ENCODE data around the gene ASPHD1.
A peak's percentile ranks its signal among the peaks of the same experiment; 100 is the strongest.
"Not testable (repeated sequence)": the region's sequence is repeated elsewhere in the genome, so short reads cannot be mapped to it uniquely, and the experiment has no call there.

The ASPHD1 gene

DNA sequence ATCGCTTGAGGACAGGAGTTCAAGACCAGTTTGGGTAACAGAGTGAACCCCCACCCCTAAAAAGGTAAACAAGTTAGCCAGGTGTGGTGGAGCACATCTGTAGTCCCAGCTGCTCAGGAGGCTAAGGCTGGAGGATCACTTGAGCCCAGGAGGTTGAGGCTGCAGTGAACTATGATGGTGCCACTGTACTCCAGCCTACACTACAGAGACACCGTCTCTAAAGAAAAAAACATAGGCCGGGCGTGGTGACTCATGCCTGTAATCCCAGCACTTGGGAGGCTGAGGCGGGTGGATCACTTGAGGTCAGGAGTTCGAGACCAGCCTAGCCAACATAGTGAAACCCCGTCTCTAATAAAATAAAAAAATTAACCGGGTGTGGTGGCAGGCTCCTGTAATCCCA, 31.2 kb upstream of the ASPHD1 start:
- H3K4me3 Mint-ChIP-seq; H3K36me3 Mint-ChIP-seq; ATAC-seq (ENCODE audit: low read depth); H3K27me3 Mint-ChIP-seq; H3K4me1 Mint-ChIP-seq; DNase-seq (ENCODE audit: low spot score in 2 of 2); H3K9me3 Mint-ChIP-seq; H3K27ac Mint-ChIP-seq: not testable (repeated sequence)

GRCh38 chr16:29871822-29872546, 28.3 kb upstream of the ASPHD1 start:
- ATAC-seq (ENCODE audit: low read depth) = no peak
- H3K27ac Mint-ChIP-seq = no peak overlapping the region
- DNase-seq (ENCODE audit: low spot score in 2 of 2) = no peak
- peaks cover 3% of the 10 kb centered on the region for H3K4me1 Mint-ChIP-seq
- no peak overlapping the region for H3K4me3 Mint-ChIP-seq
- no peaks in the 10 kb centered on the region for H3K9me3 Mint-ChIP-seq
- H3K36me3 Mint-ChIP-seq = no peaks in the 10 kb centered on the region
- H3K27me3 Mint-ChIP-seq = peaks cover 10% of the 10 kb centered on the region

- Mint-ChIP-seq H3K4me3 (no peak overlapping the region), H3K4me1 (peaks cover 8% of the 10 kb centered on the region), H3K27ac (no peak overlapping the region), H3K36me3 (peaks cover 2% of the 10 kb centered on the region), H3K9me3 (no peaks in the 10 kb centered on the region), H3K27me3 (peaks cover 13% of the 10 kb centered on the region)
- DNase-seq (ENCODE audit: low spot score in 2 of 2) (no peak), ATAC-seq (ENCODE audit: low read depth) (no peak)
Observed at GRCh38 chr16:29873319-29873718, 27.0 kb upstream of the ASPHD1 start.

GRCh38 chr16:29875206-29875605, 25.1 kb upstream of the ASPHD1 start:
- DNase-seq (ENCODE audit: low spot score in 2 of 2) (no peak), ATAC-seq (ENCODE audit: low read depth) (no peak)
- Mint-ChIP-seq H3K9me3 (no peaks in the 10 kb centered on the region), H3K27ac (no peak overlapping the region), H3K36me3 (peaks cover 2% of the 10 kb centered on the region), H3K4me1 (peaks cover 8% of the 10 kb centered on the region), H3K27me3 (peaks cover 18% of the 10 kb centered on the region), H3K4me3 (no peak overlapping the region)

DNA sequence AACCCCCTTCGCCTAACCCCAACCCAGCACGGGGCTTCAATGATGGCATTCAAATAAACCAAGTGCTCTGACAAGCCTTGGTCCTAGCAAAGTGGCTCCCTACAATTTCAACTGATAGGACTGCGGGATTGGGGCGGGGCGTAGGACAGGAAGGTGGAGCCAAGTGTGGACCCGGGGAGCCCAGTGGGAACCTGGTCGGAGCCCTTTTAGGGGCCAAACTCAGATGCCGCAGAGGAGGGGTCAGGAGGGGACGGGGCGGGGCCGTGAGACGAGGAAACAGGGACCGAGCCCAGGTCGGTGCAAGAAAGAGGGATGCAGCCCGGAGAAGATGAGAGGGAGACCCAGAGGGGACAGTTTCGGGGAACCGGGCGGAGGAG, 24.1 kb upstream of the ASPHD1 start:
- peaks cover 2% of the 10 kb centered on the region for H3K36me3 Mint-ChIP-seq
- H3K9me3 Mint-ChIP-seq = no peaks in the 10 kb centered on the region
- H3K27me3 Mint-ChIP-seq = peaks cover 18% of the 10 kb centered on the region
- no peak overlapping the region for H3K27ac Mint-ChIP-seq
- DNase-seq (ENCODE audit: low spot score in 2 of 2) (no peak), ATAC-seq (ENCODE audit: low read depth) (no peak)
- H3K4me1 Mint-ChIP-seq = peaks cover 8% of the 10 kb centered on the region
- peak overlapping the region; percentile 58 for H3K4me3 Mint-ChIP-seq

- Mint-ChIP-seq H3K4me3 (peak overlapping the region; percentile 68), H3K36me3 (peaks cover 2% of the 10 kb centered on the region), H3K27me3 (peaks cover 18% of the 10 kb centered on the region), H3K9me3 (no peaks in the 10 kb centered on the region), H3K4me1 (peaks cover 8% of the 10 kb centered on the region), H3K27ac (no peak overlapping the region)
- peak; percentile 24 for ATAC-seq (ENCODE audit: low read depth)
- DNase-seq (ENCODE audit: low spot score in 2 of 2) = no peak
Observed at GRCh38 chr16:29876594-29877249, 23.6 kb upstream of the ASPHD1 start.

- peaks cover 8% of the 10 kb centered on the region for H3K4me1 Mint-ChIP-seq
- ATAC-seq (ENCODE audit: low read depth) (peak; percentile 78), DNase-seq (ENCODE audit: low spot score in 2 of 2) (peak in 1 of 2 donors; percentile 35)
- H3K27me3 Mint-ChIP-seq = peaks cover 18% of the 10 kb centered on the region
- H3K4me3 Mint-ChIP-seq = peak overlapping the region; percentile 68
- peaks cover 2% of the 10 kb centered on the region for H3K36me3 Mint-ChIP-seq
- H3K27ac Mint-ChIP-seq = no peak overlapping the region
- H3K9me3 Mint-ChIP-seq = no peaks in the 10 kb centered on the region
Observed at GRCh38 chr16:29877266-29877961, 22.9 kb upstream of the ASPHD1 start.

DNA sequence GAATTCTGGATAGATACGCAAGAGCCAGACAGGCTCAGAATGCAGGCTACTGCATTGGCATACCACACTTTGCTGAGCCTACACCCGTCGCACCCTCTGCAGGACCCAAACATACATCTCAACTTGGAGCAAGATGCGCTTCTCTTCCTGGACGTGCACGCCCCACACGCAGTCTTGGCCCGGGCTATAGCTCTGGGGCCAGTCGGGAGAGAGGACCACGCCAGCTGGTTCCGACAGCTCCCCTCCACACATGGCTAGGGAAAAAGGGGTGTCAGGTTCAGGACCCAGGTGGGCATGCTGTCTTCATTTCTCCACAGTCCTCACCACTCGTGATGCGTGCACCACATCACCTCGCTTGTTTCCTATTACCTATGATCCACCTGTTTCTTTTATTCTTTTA, 22.1 kb upstream of the ASPHD1 start:
- Mint-ChIP-seq H3K4me3 (no peak overlapping the region), H3K4me1 (peaks cover 8% of the 10 kb centered on the region), H3K9me3 (no peaks in the 10 kb centered on the region), H3K27me3 (peaks cover 21% of the 10 kb centered on the region), H3K27ac (no peak overlapping the region), H3K36me3 (peaks cover 2% of the 10 kb centered on the region)
- ATAC-seq (ENCODE audit: low read depth) = no peak
- no peak for DNase-seq (ENCODE audit: low spot score in 2 of 2)

GRCh38 chr16:29881050-29881449, 19.2 kb upstream of the ASPHD1 start:
- Mint-ChIP-seq H3K4me3 (no peak overlapping the region), H3K4me1 (peaks cover 8% of the 10 kb centered on the region), H3K9me3 (no peaks in the 10 kb centered on the region), H3K36me3 (peaks cover 2% of the 10 kb centered on the region), H3K27ac (no peak overlapping the region), H3K27me3 (peaks cover 25% of the 10 kb centered on the region)
- ATAC-seq (ENCODE audit: low read depth) (no peak), DNase-seq (ENCODE audit: low spot score in 2 of 2) (no peak)

- H3K4me1 Mint-ChIP-seq = no peaks in the 10 kb centered on the region
- H3K9me3 Mint-ChIP-seq = no peaks in the 10 kb centered on the region
- ATAC-seq (ENCODE audit: low read depth) = no peak
- H3K27ac Mint-ChIP-seq = no peak overlapping the region
- H3K36me3 Mint-ChIP-seq = no peaks in the 10 kb centered on the region
- DNase-seq (ENCODE audit: low spot score in 2 of 2) = no peak
- no peak overlapping the region for H3K4me3 Mint-ChIP-seq
- peaks cover 18% of the 10 kb centered on the region for H3K27me3 Mint-ChIP-seq
Observed at GRCh38 chr16:29883987-29884386, 16.3 kb upstream of the ASPHD1 start.

- not testable (repeated sequence) for H3K36me3 Mint-ChIP-seq; H3K4me1 Mint-ChIP-seq; ATAC-seq (ENCODE audit: low read depth)
Observed at GRCh38 chr16:29889372-29889771, 10.9 kb upstream of the ASPHD1 start.

DNA sequence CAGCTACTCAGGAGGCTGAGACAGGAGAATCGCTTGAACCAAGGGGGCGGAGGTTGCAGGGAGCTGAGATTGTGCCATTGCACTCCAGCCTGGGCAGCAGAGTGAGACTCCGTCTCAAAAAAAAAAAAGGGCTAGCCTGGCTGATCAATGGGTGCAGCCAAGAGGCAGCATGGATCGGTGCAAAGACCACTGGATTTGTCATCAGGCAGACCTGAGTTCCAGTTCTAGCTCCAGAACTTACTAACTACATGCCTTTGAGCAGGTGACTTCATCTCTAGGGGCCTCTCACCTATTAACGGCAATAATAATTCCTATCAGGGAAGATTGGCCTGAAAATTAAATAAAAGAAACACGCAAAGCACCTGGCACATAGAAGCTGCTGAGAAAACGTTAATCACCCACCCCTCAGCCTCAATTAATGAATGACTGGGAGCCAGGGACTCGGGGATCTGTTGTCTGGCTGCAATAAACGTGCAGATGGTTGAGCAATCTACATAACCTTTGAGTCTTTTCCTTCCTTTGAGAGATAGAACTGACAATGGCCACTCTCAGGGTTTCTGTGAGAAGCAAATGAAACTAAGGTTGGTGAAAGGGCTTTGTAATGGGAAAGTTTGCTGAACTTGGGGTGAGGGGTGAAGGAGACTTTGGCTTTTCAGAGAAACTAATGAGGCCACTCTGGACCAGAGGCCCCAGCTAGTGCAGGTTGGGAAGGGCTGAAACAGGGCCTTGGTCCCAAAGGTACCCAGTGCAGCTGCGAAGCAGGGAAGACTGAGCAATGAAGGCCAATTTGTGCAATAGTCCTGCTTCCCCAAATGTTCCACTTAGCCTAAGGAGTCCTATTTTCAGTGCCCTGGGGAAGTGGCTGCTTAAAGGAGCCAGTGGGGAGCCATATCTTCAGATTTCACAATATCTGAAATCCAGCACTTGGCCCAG, 8.5 kb upstream of the ASPHD1 start:
- ATAC-seq (ENCODE audit: low read depth) = no peak
- Mint-ChIP-seq H3K36me3 (no peaks in the 10 kb centered on the region), H3K27me3 (peaks cover 10% of the 10 kb centered on the region), H3K27ac (no peak overlapping the region), H3K4me1 (no peaks in the 10 kb centered on the region), H3K4me3 (no peak overlapping the region), H3K9me3 (no peaks in the 10 kb centered on the region)
- DNase-seq (ENCODE audit: low spot score in 2 of 2) = no peak

More at GRCh38 chr16:29889372-29889771, 10.9 kb upstream of the ASPHD1 start:
- H3K27me3 Mint-ChIP-seq; H3K27ac Mint-ChIP-seq; H3K4me3 Mint-ChIP-seq; H3K9me3 Mint-ChIP-seq; DNase-seq (ENCODE audit: low spot score in 2 of 2): not testable (repeated sequence)

DNA sequence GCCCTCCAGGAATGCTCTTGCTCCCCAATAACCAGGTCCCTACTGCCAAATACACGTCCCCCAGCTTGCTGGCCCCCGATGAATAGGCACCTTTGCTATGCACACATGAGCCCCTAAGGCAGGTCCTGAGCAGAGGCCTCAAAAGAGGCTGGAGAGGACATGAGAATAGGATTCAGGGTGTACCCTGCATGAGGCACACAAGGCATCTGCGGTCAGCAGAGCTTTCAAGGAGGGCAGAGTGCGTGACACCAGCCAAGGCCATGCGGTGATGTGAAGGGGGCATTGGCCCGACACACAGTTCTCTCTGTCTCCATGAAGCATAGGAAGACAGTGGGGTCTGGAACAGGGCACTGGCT, 7.9 kb upstream of the ASPHD1 start:
- Mint-ChIP-seq H3K4me1 (no peaks in the 10 kb centered on the region), H3K9me3 (no peaks in the 10 kb centered on the region)
- no peak for ATAC-seq (ENCODE audit: low read depth)

DNA sequence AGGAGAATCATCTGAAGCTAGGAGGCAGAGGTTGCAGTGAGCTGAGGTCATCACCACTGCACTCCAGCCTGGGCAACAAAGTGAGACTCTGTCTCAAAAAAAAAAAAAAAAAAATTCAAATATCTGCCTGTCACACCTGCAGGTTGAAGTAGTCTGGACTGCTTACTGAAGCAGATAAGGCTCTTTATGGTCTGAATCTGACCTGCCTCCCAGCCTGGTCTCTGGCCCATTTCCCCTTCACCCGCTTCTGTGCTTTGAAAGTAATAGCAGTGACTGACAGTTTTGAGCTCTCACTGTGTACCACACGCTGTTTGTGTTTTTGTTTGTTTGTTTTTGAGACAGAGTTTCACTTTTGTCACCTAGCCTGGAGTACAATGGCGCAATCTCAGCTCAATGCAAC, 6.7 kb upstream of the ASPHD1 start:
- H3K4me1 Mint-ChIP-seq = peaks cover 3% of the 10 kb centered on the region
- DNase-seq (ENCODE audit: low spot score in 2 of 2) = no peak
- ATAC-seq (ENCODE audit: low read depth) = no peak
- peaks cover 22% of the 10 kb centered on the region for H3K27me3 Mint-ChIP-seq
- H3K4me3 Mint-ChIP-seq = no peak overlapping the region
- peaks cover 3% of the 10 kb centered on the region for H3K36me3 Mint-ChIP-seq
- no peak overlapping the region for H3K27ac Mint-ChIP-seq
- no peaks in the 10 kb centered on the region for H3K9me3 Mint-ChIP-seq

More for the DNA sequence above, 7.9 kb upstream of the ASPHD1 start:
- no peak for DNase-seq (ENCODE audit: low spot score in 2 of 2)
- Mint-ChIP-seq H3K27me3 (peaks cover 13% of the 10 kb centered on the region), H3K4me3 (no peak overlapping the region), H3K36me3 (no peaks in the 10 kb centered on the region), H3K27ac (no peak overlapping the region)
